K562 (cell line): Measurements from ENCODE around the gene CNOT6.

Source experiments
- EP300 ChIP-seq: IDR thresholded peaks from 2 replicates; pipeline ENCODE4 v1.6.1; 2012; ENCODE audit warnings: low read length, improper control_type of control experiment
- FOXK1 ChIP-seq: sonication (generic); formaldehyde crosslinking; IDR thresholded peaks from 2 replicates; pipeline ENCODE4 v1.8.0; 2022; ENCODE audit warnings: missing genetic modification reagents, mild to moderate bottlenecking, borderline replicate concordance
- SIX5 ChIP-seq, 2 experiments: IDR thresholded peaks; 2 replicates each; pipeline ENCODE4 v1.6.1; 2011; ENCODE audit warnings: low read length in 2 of 2, borderline replicate concordance in 1 of 2, low read depth in 1 of 2, mild to moderate bottlenecking in 1 of 2, moderate library complexity in 1 of 2; ENCODE audit not compliant: insufficient read depth in 1 of 2
- TARDBP ChIP-seq: fragments of 450-650 bp; IDR thresholded peaks from 2 replicates; pipeline ENCODE4 v1.6.1; 2016
- USF2 ChIP-seq: sonication (generic); formaldehyde crosslinking; IDR thresholded peaks from 2 replicates; pipeline ENCODE4 v1.5.0; 2020; ENCODE audit warnings: missing genetic modification reagents
- ZNF347 ChIP-seq: fragments of 450-650 bp; formaldehyde crosslinking; IDR thresholded peaks from 2 replicates; pipeline ENCODE4 v1.4.0; 2020; ENCODE audit warnings: low read depth, mild to moderate bottlenecking, moderate library complexity

GRCh38 chr5:180516440-180516839 is 22.3 kb downstream of the CNOT6 start:
- TF ChIP-seq EP300 = no peak
- TF ChIP-seq SIX5 (IDR thresholded peaks at IDR 0.05; ENCODE audit: borderline replicate concordance in 1 of 2, insufficient read depth in 1 of 2, low read depth in 1 of 2, low read length in 2 of 2) = no peak
- TF ChIP-seq TARDBP = no peak
- no peak for TF ChIP-seq USF2 (CRISPR knock-in tag)
- TF ChIP-seq ZNF347 (CRISPR knock-in tag) = no peak
- no peak for TF ChIP-seq FOXK1 (CRISPR knock-in tag)
